Loucy (cell line): ENCODE results near the gene CHURC1.

ENCODE experiments used
- H2AFZ ChIP-seq: fragments of 200-600 bp; sonication (generic); 2 replicates; pipeline ENCODE4 v1.6.0; 2016; ENCODE audit warnings: antibody characterized with exemption, mild to moderate bottlenecking, low read length, moderate library complexity
- H3F3A ChIP-seq: fragments of 200-600 bp; 2 replicates; pipeline ENCODE4 v1.6.0; 2016; ENCODE audit warnings: antibody characterized with exemption, low read depth, mild to moderate bottlenecking
- H3K27me3 ChIP-seq: fragments of 200-600 bp; sonication (generic); 2 replicates; pipeline ENCODE4 v1.6.1; 2014; ENCODE audit warnings: low read length, mild to moderate bottlenecking; ENCODE audit not compliant: insufficient read depth, poor library complexity, severe bottlenecking
- H3K36me3 ChIP-seq: fragments of 200-600 bp; sonication (generic); 2 replicates; pipeline ENCODE4 v1.6.1; 2016; ENCODE audit warnings: low read length; ENCODE audit not compliant: insufficient read depth
- H3K4me1 ChIP-seq: fragments of 200-600 bp; sonication (generic); 2 replicates; pipeline ENCODE4 v1.5.1; 2014; ENCODE audit warnings: low read length, mild to moderate bottlenecking; ENCODE audit not compliant: insufficient read depth, poor library complexity, severe bottlenecking
- H3K4me2 ChIP-seq: fragments of 200-600 bp; sonication (generic); 2 replicates; pipeline ENCODE4 v1.6.0; 2014; ENCODE audit warnings: antibody characterized with exemption, low read length, low read depth, mild to moderate bottlenecking; ENCODE audit not compliant: poor library complexity, severe bottlenecking
- H3K4me3 ChIP-seq: fragments of 200-600 bp; sonication (generic); 2 replicates; pipeline ENCODE4 v1.5.1; 2014; ENCODE audit warnings: low read length, mild to moderate bottlenecking, mixed read lengths; ENCODE audit not compliant: poor library complexity, severe bottlenecking
- H3K79me2 ChIP-seq: fragments of 200-600 bp; sonication (generic); 2 replicates; pipeline ENCODE4 v1.6.1; 2014; ENCODE audit warnings: low read length; ENCODE audit not compliant: insufficient read depth
- H3K9ac ChIP-seq: fragments of 200-600 bp; sonication (generic); 2 replicates; pipeline ENCODE4 v1.6.0; 2014; ENCODE audit warnings: mild to moderate bottlenecking, low read depth, low read length, moderate library complexity; ENCODE audit not compliant: poor library complexity, severe bottlenecking
- H3K9me2 ChIP-seq: fragments of 200-600 bp; sonication (generic); replicated peaks from 2 replicates; pipeline ENCODE4 v1.6.1; 2016; ENCODE audit warnings: low read depth, low read length, mixed read lengths
- H3K9me3 ChIP-seq: fragments of 200-600 bp; sonication (generic); 2 replicates; pipeline ENCODE4 v1.6.1; 2014; ENCODE audit warnings: mild to moderate bottlenecking, antibody characterized with exemption, low read length, low read depth; ENCODE audit not compliant: insufficient read depth
- H4K20me1 ChIP-seq: fragments of 200-600 bp; sonication (generic); 2 replicates; pipeline ENCODE4 v1.6.0; 2014; ENCODE audit warnings: antibody characterized with exemption, low read length, mild to moderate bottlenecking; ENCODE audit not compliant: insufficient read depth, poor library complexity, severe bottlenecking
- CTCF ChIP-seq: fragments of 200-600 bp; sonication (generic); conservative IDR thresholded peaks from 2 replicates; pipeline ENCODE4 v1.5.1; 2014; ENCODE audit warnings: mild to moderate bottlenecking, antibody characterized with exemption, low read length
- EZH2phosphoT487 ChIP-seq: fragments of 200-600 bp; IDR thresholded peaks from 2 replicates; pipeline ENCODE4 v1.6.1; 2018; ENCODE audit warnings: antibody characterized with exemption, mild to moderate bottlenecking, moderate library complexity, borderline replicate concordance

The CHURC1 gene

GRCh38 chr14:64950889-64951288 is 36.6 kb downstream of the CHURC1 start:
- H3F3A ChIP-seq, result no peaks in the 10 kb centered on the region
- H3K4me2 ChIP-seq, result no peak overlapping the region
- H3K9me3 ChIP-seq, result no peaks in the 10 kb centered on the region
- no peak overlapping the region for H3K4me3 ChIP-seq
- peaks cover 19% of the 10 kb centered on the region for H3K4me1 ChIP-seq
- no peak overlapping the region for H3K9ac ChIP-seq
- TF ChIP-seq EZH2phosphoT487 (no peak), CTCF (no peak)
- no peaks in the 10 kb centered on the region for H3K79me2 ChIP-seq
- no peaks in the 10 kb centered on the region for H3K27me3 ChIP-seq
- H3K9me2 ChIP-seq, result no peaks in the 10 kb centered on the region
- H4K20me1 ChIP-seq, result no peaks in the 10 kb centered on the region
- H2AFZ ChIP-seq, result no peak overlapping the region
- peaks cover 54% of the 10 kb centered on the region; the same call in 1 of the 2 replicates for H3K36me3 ChIP-seq

- peaks cover 53% of the 10 kb centered on the region; the same call in 1 of the 2 replicates for H3K36me3 ChIP-seq
- no peaks in the 10 kb centered on the region for H3F3A ChIP-seq
- H3K4me1 ChIP-seq, result peaks cover 15% of the 10 kb centered on the region
- no peaks in the 10 kb centered on the region for H3K9me3 ChIP-seq
- H3K9me2 ChIP-seq, result no peaks in the 10 kb centered on the region
- no peak overlapping the region for H3K4me2 ChIP-seq
- H2AFZ ChIP-seq, result no peak overlapping the region
- no peak overlapping the region for H3K9ac ChIP-seq
- no peaks in the 10 kb centered on the region for H3K79me2 ChIP-seq
- TF ChIP-seq EZH2phosphoT487 (no peak), CTCF (no peak)
- H3K4me3 ChIP-seq, result no peak overlapping the region
- no peaks in the 10 kb centered on the region for H4K20me1 ChIP-seq
- H3K27me3 ChIP-seq, result no peaks in the 10 kb centered on the region
These were observed 37.0 kb downstream of the CHURC1 start for GRCh38 chr14:64951291-64951690.

- no peaks in the 10 kb centered on the region for H3K9me3 ChIP-seq
- H3F3A ChIP-seq, result no peaks in the 10 kb centered on the region
- H3K79me2 ChIP-seq, result no peaks in the 10 kb centered on the region
- H3K36me3 ChIP-seq, result peaks cover 57% of the 10 kb centered on the region; the same call in 1 of the 2 replicates
- H3K27me3 ChIP-seq, result no peaks in the 10 kb centered on the region
- no peak overlapping the region for H3K9ac ChIP-seq
- no peaks in the 10 kb centered on the region for H3K9me2 ChIP-seq
- no peak overlapping the region for H3K4me3 ChIP-seq
- peaks cover 11% of the 10 kb centered on the region for H3K4me1 ChIP-seq
- TF ChIP-seq EZH2phosphoT487 (no peak), CTCF (no peak)
- no peak overlapping the region for H2AFZ ChIP-seq
- H3K4me2 ChIP-seq, result no peak overlapping the region
- no peaks in the 10 kb centered on the region for H4K20me1 ChIP-seq
These were observed 37.5 kb downstream of the CHURC1 start for GRCh38 chr14:64951724-64952123.
